Upper lobe of left lung (tissue), 4 donors: ENCODE results near the gene ANO1.

ENCODE experiments used
- EP300 ChIP-seq, 4 donors: sonication (generic); formaldehyde crosslinking; IDR thresholded peaks; one replicate each; pipeline ENCODE4 v1.5.1; 2017; ENCODE audit warnings: antibody characterized with exemption in 4 of 4, control low read depth in 2 of 4
- POLR2A ChIP-seq, 4 donors: fragments of 450-650 bp; IDR thresholded peaks; one replicate each; pipeline ENCODE4 v1.5.1; 2016 to 2017; ENCODE audit warnings: antibody characterized with exemption in 4 of 4, mild to moderate bottlenecking in 2 of 4
- POLR2AphosphoS5 ChIP-seq, 2 donors: sonication (generic); formaldehyde crosslinking; IDR thresholded peaks; one replicate each; pipeline ENCODE4 v1.5.1; 2017; ENCODE audit warnings: antibody characterized with exemption in 2 of 2
- TF ChIP-seq, protein P1 (sequence below), 6 experiments: fragments of 450-650 bp in 4 of 6; fragments of 200-600 bp in 2 of 6; sonication (generic) in 2 of 6; IDR thresholded peaks; one replicate each; pipeline ENCODE4 v1.5.1; 2016 to 2019; ENCODE audit warnings: antibody characterized with exemption in 6 of 6

DNA sequence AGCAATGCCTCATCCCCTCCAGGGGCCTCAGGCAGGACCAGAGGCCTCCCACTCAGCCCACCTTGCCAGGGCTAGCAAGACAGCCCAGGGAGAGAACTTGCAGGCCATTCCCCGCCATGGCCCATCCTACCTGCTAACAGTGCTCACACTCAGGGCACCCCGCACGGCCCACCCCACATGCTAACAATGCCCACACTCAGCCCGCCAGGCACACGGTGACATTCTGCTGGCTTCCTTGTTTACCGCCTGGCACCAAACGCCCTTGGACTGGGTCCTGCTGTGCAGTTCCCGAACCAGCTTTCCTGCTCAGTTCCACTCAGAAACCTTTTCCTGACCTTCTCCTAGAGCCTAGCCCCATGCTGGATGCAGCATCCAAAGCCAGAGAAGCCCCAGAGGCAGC lies 91.5 kb downstream of the ANO1 start:
- TF ChIP-seq POLR2A (IDR thresholded peaks at IDR 0.05) (no peak), POLR2AphosphoS5 (IDR thresholded peaks at IDR 0.05) (no peak), EP300 (IDR thresholded peaks at IDR 0.05) (no peak)
- TF ChIP-seq, protein P1, sequence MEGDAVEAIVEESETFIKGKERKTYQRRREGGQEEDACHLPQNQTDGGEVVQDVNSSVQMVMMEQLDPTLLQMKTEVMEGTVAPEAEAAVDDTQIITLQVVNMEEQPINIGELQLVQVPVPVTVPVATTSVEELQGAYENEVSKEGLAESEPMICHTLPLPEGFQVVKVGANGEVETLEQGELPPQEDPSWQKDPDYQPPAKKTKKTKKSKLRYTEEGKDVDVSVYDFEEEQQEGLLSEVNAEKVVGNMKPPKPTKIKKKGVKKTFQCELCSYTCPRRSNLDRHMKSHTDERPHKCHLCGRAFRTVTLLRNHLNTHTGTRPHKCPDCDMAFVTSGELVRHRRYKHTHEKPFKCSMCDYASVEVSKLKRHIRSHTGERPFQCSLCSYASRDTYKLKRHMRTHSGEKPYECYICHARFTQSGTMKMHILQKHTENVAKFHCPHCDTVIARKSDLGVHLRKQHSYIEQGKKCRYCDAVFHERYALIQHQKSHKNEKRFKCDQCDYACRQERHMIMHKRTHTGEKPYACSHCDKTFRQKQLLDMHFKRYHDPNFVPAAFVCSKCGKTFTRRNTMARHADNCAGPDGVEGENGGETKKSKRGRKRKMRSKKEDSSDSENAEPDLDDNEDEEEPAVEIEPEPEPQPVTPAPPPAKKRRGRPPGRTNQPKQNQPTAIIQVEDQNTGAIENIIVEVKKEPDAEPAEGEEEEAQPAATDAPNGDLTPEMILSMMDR (IDR thresholded peaks at IDR 0.05), result no peak
